NOMO-1 (cell line): ENCODE results near the gene RAP1GAP2.
A peak's percentile ranks its signal among the peaks of the same experiment; 100 is the strongest.
"Not testable (repeated sequence)": the region's sequence is repeated elsewhere in the genome, so short reads cannot be mapped to it uniquely, and the experiment has no call there.

Experiments used
- DNase-seq, 2 experiments: peaks; one replicate each; lab custom pipeline; 2025; ENCODE audit not compliant: unreplicated experiment in 2 of 2; lab: John Stamatoyannopoulos, UW

Gene RAP1GAP2

GRCh38 chr17:2814049-2814448, 17.8 kb downstream of the RAP1GAP2 start:
- DNase-seq: peak in 1 of 2 experiments; percentile 19

- DNase-seq: peak; percentile 61 to 62
These were observed 18.5 kb downstream of the RAP1GAP2 start for GRCh38 chr17:2814481-2815341.

GRCh38 chr17:2815781-2816185, 19.5 kb downstream of the RAP1GAP2 start:
- no peak for DNase-seq

GRCh38 chr17:2816688-2817087, 20.4 kb downstream of the RAP1GAP2 start:
- no peak for DNase-seq

- not testable (repeated sequence) for DNase-seq
These were observed 23.1 kb downstream of the RAP1GAP2 start for GRCh38 chr17:2819294-2819693.

GRCh38 chr17:2819921-2820501, 23.8 kb downstream of the RAP1GAP2 start:
- DNase-seq: no peak

GRCh38 chr17:2821868-2822267, 25.6 kb downstream of the RAP1GAP2 start:
- DNase-seq: no peak

GRCh38 chr17:2822358-2822757, 26.1 kb downstream of the RAP1GAP2 start:
- no peak for DNase-seq

GRCh38 chr17:2825253-2825970, 29.2 kb downstream of the RAP1GAP2 start:
- no peak for DNase-seq

- peak; percentile 38 to 61 for DNase-seq
These were observed 32.3 kb downstream of the RAP1GAP2 start for GRCh38 chr17:2828397-2829038.

GRCh38 chr17:2830678-2831077, 34.4 kb downstream of the RAP1GAP2 start:
- DNase-seq: no peak

GRCh38 chr17:2835780-2836179, 39.5 kb downstream of the RAP1GAP2 start:
- DNase-seq: no peak

- no peak for DNase-seq
These were observed 40.9 kb downstream of the RAP1GAP2 start for GRCh38 chr17:2837147-2837561.

- no peak for DNase-seq
These were observed 45.4 kb downstream of the RAP1GAP2 start for GRCh38 chr17:2841606-2842005.

- DNase-seq: no peak
These were observed 46.2 kb downstream of the RAP1GAP2 start for GRCh38 chr17:2842464-2842863.

GRCh38 chr17:2844416-2844815, 48.2 kb downstream of the RAP1GAP2 start:
- no peak for DNase-seq

GRCh38 chr17:2847381-2848333, 51.4 kb downstream of the RAP1GAP2 start:
- DNase-seq: peak in 1 of 2 experiments; percentile 45

GRCh38 chr17:2849327-2849670, 53.1 kb downstream of the RAP1GAP2 start:
- DNase-seq: no peak

GRCh38 chr17:2850991-2851390, 54.8 kb downstream of the RAP1GAP2 start:
- no peak for DNase-seq

GRCh38 chr17:2851615-2852014, 55.4 kb downstream of the RAP1GAP2 start:
- DNase-seq: no peak
